ENCODE data around the gene CECR2.

CECR2 gene

DNA sequence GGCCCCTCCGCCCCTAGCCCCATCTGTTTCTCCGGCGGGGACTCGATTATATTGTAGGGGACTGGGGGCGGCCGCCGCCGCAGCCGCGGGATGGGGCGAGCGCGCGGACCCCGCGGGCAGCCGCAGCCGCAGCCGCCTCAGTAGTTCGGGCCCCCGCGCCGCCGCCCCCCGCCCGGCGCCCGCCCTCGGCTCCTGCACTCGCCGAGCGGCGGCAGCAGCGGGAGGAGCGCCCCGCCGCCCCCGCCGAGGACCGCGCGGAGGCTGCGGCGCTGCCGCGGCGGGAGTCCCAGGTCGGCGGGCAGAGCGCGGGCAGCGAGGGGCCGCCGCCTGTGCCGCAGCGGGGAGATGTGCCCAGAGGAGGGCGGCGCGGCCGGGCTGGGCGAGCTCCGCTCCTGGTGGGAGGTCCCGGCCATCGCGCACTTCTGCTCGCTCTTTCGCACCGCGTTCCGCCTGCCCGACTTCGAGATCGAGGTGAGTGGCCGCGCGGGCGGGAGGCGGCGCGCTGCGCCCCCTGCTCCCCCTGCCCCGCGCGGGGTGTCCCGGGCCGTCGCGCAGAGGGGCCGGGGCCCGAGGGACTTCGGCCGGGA, at the start of gene CECR2:
Gene CECR2, plus strand, starts transcription at position 22 of the 587 bp plus-strand sequence. Its CDS starts 324 bp downstream, at position 346.
- Histone ChIP-seq H3K27me3 (replicated peaks; ENCODE audit: control insufficient read depth, insufficient read depth, low read length) (peaks cover 73% of the 10 kb centered on the region), H3K4me3 (ENCODE audit: low read length) (peak within 1 kb of the TSS; percentile 33), H3K9ac (ENCODE audit: low read length) (no peak within 1 kb of the TSS), H3K4me1 (ENCODE audit: control insufficient read depth, insufficient read depth, low read length) (peaks cover 3% of the 10 kb centered on the region), H3K9me3 (ENCODE audit: control insufficient read depth, low read length) (no peaks in the 10 kb centered on the region), H3K36me3 (ENCODE audit: control insufficient read depth, insufficient read depth, low read length, severe bottlenecking) (no peaks in the 10 kb centered on the region)
- DNase-seq (ENCODE audit: low read depth), result peak; percentile 11

DNA sequence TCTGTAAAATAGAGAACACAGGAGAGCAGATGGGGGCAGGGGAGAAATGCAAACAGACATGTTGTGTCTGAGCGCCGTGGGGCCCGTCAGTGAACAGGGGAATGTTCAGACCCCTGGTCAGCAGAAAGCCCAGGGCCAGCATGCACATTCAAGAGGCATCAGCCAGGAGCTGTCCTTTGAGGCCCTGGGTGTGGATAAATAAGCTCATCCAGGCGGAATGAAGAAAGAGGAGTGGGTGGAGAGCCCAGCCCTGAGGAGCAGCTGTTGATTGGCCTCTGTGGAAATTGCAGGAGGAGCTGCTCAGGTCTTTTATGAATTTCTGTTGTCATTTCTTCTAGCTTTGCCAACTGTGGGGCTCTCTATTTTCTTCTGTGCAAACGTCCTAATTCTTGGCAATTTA, 49.7 kb upstream of the CECR2 start:
- no peaks in the 10 kb centered on the region for H3K4me1 ChIP-seq (ENCODE audit: control insufficient read depth, insufficient read depth, low read length)
- peaks cover 19% of the 10 kb centered on the region for H3K27me3 ChIP-seq (replicated peaks; ENCODE audit: control insufficient read depth, insufficient read depth, low read length)
- no peaks in the 10 kb centered on the region for H3K36me3 ChIP-seq (ENCODE audit: control insufficient read depth, insufficient read depth, low read length, severe bottlenecking)
- H3K4me3 ChIP-seq (ENCODE audit: low read length), result no peak overlapping the region
- DNase-seq (ENCODE audit: low read depth), result no peak
- H3K9me3 ChIP-seq (ENCODE audit: control insufficient read depth, low read length), result no peaks in the 10 kb centered on the region
- no peak overlapping the region for H3K9ac ChIP-seq (ENCODE audit: low read length)

DNA sequence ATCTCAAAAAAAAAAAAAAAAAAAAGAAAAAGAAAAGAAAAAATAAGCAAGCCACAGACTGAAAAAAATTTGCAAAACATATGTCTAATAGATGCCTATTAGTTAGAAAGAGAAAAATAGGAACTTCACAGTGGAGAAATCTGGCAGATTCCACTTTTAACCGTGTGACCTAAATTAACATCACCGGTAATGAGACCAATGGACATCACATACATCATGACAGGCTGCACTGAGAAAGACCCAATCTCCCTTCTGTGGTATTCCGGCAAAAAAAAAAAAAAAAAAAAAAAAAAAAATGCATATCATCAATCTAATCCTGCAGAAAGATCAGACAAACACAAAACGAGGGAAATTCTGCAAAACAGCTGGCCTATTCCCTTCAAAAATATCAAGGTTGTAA, 46.7 kb upstream of the CECR2 start:
- Histone ChIP-seq H3K27me3 (replicated peaks; ENCODE audit: control insufficient read depth, insufficient read depth, low read length) (peaks cover 10% of the 10 kb centered on the region), H3K36me3 (ENCODE audit: control insufficient read depth, insufficient read depth, low read length, severe bottlenecking) (no peaks in the 10 kb centered on the region), H3K9ac (ENCODE audit: low read length) (no peak overlapping the region), H3K9me3 (ENCODE audit: control insufficient read depth, low read length) (no peaks in the 10 kb centered on the region), H3K4me3 (ENCODE audit: low read length) (no peak overlapping the region), H3K4me1 (ENCODE audit: control insufficient read depth, insufficient read depth, low read length) (no peaks in the 10 kb centered on the region)
- no peak for DNase-seq (ENCODE audit: low read depth)

DNA sequence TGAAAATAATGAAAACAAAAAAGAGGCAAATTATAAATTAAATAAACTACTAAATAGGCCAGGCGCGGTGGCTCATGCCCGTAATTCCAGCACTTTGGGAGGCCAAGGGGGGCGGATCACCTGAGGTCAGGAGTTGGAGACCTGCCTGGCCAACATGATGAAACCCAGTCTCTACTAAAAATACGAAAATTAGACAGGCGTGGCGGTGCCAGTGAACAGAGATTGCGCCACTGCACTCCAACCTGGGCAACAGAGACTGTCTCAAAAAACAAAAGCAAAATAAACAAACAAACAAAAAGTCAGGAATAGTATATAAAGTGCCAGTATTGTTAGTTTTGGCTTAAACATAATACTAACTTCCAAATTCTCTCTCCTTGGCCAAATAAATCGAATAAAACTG, 37.6 kb upstream of the CECR2 start:
- Histone ChIP-seq H3K27me3 (replicated peaks; ENCODE audit: control insufficient read depth, insufficient read depth, low read length) (peaks cover 17% of the 10 kb centered on the region), H3K4me3 (ENCODE audit: low read length) (no peak overlapping the region), H3K4me1 (ENCODE audit: control insufficient read depth, insufficient read depth, low read length) (no peaks in the 10 kb centered on the region), H3K36me3 (ENCODE audit: control insufficient read depth, insufficient read depth, low read length, severe bottlenecking) (no peaks in the 10 kb centered on the region), H3K9ac (ENCODE audit: low read length) (no peak overlapping the region), H3K9me3 (ENCODE audit: control insufficient read depth, low read length) (no peaks in the 10 kb centered on the region)
- DNase-seq (ENCODE audit: low read depth), result no peak

DNA sequence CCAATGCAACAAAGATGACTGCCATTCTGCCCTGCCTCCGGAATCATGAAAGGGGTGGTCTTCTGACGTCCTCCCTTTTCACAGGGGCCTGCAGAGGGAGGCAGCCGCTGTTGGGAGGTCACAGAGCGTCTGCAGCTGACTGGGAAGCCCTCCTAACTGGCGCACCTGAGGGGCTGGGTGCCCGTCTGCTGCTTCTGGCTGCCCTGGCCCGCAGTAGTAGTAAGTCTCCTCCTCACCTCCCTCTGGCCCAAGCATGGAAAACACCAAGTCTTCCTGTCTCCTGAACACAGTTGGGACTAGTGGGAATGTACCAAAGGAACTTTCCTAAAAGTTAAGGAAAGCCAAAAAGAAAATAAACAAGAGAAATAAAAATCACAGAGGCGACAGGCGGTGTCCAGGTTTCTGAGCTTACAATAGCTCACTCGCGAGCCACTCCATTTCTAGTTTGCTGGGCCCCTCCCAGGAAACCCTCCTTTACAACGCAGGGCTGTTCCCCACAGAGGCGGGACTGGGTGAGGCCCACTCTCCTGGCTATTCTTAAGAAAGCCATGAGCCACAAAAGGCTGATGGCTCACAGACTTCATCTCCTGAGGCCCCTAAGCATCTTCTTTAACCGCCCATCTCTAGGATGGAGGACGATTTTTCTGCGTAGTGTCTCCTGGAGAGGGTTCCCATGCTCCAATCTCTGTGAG, 37.0 kb upstream of the CECR2 start:
- DNase-seq (ENCODE audit: low read depth), result no peak
- Histone ChIP-seq H3K4me1 (ENCODE audit: control insufficient read depth, insufficient read depth, low read length) (no peaks in the 10 kb centered on the region), H3K9ac (ENCODE audit: low read length) (no peak overlapping the region), H3K4me3 (ENCODE audit: low read length) (no peak overlapping the region), H3K9me3 (ENCODE audit: control insufficient read depth, low read length) (no peaks in the 10 kb centered on the region), H3K36me3 (ENCODE audit: control insufficient read depth, insufficient read depth, low read length, severe bottlenecking) (no peaks in the 10 kb centered on the region), H3K27me3 (replicated peaks; ENCODE audit: control insufficient read depth, insufficient read depth, low read length) (peaks cover 22% of the 10 kb centered on the region)

DNA sequence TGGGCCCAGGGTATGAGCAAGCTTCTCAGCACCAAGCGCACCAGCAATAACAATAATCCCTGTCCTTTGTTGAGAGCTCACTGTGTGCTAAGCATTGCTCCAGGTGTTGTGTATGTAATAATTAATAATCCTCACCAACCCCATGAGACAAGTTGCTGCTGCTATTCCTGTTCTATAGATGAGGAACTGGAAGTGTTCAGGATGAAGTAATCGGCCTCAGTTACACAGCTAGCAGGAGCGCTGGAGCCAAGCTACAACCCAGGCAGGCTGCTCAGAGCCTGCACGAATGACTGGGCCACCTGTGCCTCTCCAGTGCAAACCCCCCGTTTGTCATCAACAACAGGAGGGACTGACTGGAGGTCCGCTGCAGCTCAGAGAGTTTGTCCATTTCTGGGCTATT, 35.2 kb upstream of the CECR2 start:
- H3K27me3 ChIP-seq (replicated peaks; ENCODE audit: control insufficient read depth, insufficient read depth, low read length), result peaks cover 23% of the 10 kb centered on the region
- no peaks in the 10 kb centered on the region for H3K36me3 ChIP-seq (ENCODE audit: control insufficient read depth, insufficient read depth, low read length, severe bottlenecking)
- no peak for DNase-seq (ENCODE audit: low read depth)
- peaks cover 4% of the 10 kb centered on the region for H3K4me1 ChIP-seq (ENCODE audit: control insufficient read depth, insufficient read depth, low read length)
- no peaks in the 10 kb centered on the region for H3K9me3 ChIP-seq (ENCODE audit: control insufficient read depth, low read length)
- H3K9ac ChIP-seq (ENCODE audit: low read length), result no peak overlapping the region
- no peak overlapping the region for H3K4me3 ChIP-seq (ENCODE audit: low read length)

DNA sequence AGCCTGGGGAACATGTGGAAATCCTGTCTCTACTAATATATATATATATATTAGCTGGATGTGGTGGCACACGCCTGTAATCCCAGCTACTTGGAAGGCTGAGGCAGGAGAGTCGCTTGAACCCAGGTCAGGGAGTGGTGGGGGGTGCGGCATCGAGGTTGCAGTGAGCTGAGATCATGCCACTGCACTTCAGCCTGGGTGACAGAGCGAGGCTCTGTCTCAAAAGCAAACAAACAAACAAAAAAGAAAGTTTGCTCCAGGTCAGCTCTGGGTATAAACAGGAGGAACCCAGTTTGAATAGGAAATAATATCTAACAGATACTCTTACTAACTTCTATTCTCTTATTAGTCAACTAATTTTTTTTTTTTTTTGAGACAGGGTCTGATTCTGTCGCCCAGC, 34.3 kb upstream of the CECR2 start:
- Histone ChIP-seq H3K36me3 (ENCODE audit: control insufficient read depth, insufficient read depth, low read length, severe bottlenecking) (no peaks in the 10 kb centered on the region), H3K4me3 (ENCODE audit: low read length) (no peak overlapping the region), H3K27me3 (replicated peaks; ENCODE audit: control insufficient read depth, insufficient read depth, low read length) (peaks cover 23% of the 10 kb centered on the region), H3K9ac (ENCODE audit: low read length) (no peak overlapping the region), H3K4me1 (ENCODE audit: control insufficient read depth, insufficient read depth, low read length) (peaks cover 11% of the 10 kb centered on the region), H3K9me3 (ENCODE audit: control insufficient read depth, low read length) (no peaks in the 10 kb centered on the region)
- DNase-seq (ENCODE audit: low read depth), result no peak

DNA sequence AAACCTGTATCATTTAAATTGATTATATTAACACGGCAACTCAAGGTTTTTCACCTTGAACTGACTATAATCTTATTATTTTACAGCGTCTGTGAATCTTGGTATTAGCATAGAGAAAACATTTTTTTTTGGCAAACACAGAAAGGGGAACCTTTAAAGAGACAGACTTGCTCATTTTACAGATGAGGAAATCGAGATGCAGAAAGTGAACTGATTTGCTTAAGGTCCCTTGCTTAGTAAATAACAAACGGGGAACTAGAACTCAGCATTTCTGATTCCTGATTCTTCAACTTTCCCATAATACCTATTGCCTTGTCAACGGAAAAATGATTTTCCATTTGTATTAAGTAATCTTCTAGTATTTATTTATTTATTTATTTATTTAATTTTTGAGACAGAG, 33.2 kb upstream of the CECR2 start:
- Histone ChIP-seq H3K4me1 (ENCODE audit: control insufficient read depth, insufficient read depth, low read length) (peaks cover 11% of the 10 kb centered on the region), H3K9ac (ENCODE audit: low read length) (no peak overlapping the region), H3K36me3 (ENCODE audit: control insufficient read depth, insufficient read depth, low read length, severe bottlenecking) (no peaks in the 10 kb centered on the region), H3K27me3 (replicated peaks; ENCODE audit: control insufficient read depth, insufficient read depth, low read length) (peaks cover 23% of the 10 kb centered on the region), H3K4me3 (ENCODE audit: low read length) (no peak overlapping the region), H3K9me3 (ENCODE audit: control insufficient read depth, low read length) (no peaks in the 10 kb centered on the region)
- DNase-seq (ENCODE audit: low read depth), result no peak

DNA sequence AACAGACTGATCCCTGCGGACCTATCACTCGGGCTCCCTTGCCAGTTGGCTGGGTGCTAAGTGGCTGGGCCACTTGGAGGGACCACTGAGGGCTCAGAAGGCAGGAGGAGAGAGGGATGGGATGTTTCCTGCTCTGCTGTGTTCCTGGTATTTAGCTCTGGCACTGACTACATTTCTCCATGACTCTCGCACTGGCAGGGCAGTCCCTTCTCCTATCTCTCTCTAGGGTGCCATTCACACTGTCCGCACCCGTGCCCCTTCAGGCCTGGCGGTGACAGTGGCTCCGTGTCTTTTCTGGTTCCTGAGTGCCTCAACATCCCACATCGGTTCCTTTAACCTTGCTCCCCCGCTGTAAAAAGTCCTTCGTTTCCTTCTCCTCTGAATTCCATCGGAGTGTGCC, 31.6 kb upstream of the CECR2 start:
- Histone ChIP-seq H3K27me3 (replicated peaks; ENCODE audit: control insufficient read depth, insufficient read depth, low read length) (peaks cover 20% of the 10 kb centered on the region), H3K9me3 (ENCODE audit: control insufficient read depth, low read length) (no peaks in the 10 kb centered on the region), H3K4me1 (ENCODE audit: control insufficient read depth, insufficient read depth, low read length) (peaks cover 11% of the 10 kb centered on the region), H3K36me3 (ENCODE audit: control insufficient read depth, insufficient read depth, low read length, severe bottlenecking) (no peaks in the 10 kb centered on the region), H3K4me3 (ENCODE audit: low read length) (no peak overlapping the region), H3K9ac (ENCODE audit: low read length) (no peak overlapping the region)
- DNase-seq (ENCODE audit: low read depth), result no peak

DNA sequence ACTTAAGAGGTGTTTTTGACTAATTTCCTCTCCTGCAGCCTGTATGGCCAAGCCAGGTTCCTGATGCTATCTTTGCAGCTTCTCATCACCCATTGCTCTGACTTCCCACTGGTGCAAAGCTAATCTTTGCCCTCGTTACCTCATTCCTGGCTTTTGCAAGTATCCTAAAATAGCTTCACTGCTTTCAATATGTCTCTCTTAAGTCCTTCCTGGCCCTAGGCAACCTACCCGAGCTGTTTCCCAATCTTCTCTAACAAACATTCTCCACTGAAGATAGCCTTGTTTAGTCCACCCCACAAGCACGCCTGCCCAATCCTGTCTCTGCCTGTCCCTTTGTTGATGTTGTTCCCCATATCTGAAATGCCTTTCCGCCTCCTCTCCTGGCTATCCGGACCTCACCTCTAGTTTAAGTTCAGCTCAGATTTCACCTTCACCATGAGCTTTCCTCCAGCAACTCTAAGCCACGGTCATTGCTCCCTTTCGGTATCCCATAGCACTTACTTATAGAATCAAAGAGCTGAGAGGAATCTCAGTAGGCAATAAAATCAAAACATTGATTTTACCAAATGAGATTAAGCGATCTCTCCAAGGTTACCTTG, 30.1 kb upstream of the CECR2 start:
- H3K9me3 ChIP-seq (ENCODE audit: control insufficient read depth, low read length), result no peaks in the 10 kb centered on the region
- H3K4me1 ChIP-seq (ENCODE audit: control insufficient read depth, insufficient read depth, low read length), result peaks cover 11% of the 10 kb centered on the region
- H3K4me3 ChIP-seq (ENCODE audit: low read length), result no peak overlapping the region
- H3K27me3 ChIP-seq (replicated peaks; ENCODE audit: control insufficient read depth, insufficient read depth, low read length), result peaks cover 15% of the 10 kb centered on the region
- no peak for DNase-seq (ENCODE audit: low read depth)
- H3K36me3 ChIP-seq (ENCODE audit: control insufficient read depth, insufficient read depth, low read length, severe bottlenecking), result no peaks in the 10 kb centered on the region
- no peak overlapping the region for H3K9ac ChIP-seq (ENCODE audit: low read length)

DNA sequence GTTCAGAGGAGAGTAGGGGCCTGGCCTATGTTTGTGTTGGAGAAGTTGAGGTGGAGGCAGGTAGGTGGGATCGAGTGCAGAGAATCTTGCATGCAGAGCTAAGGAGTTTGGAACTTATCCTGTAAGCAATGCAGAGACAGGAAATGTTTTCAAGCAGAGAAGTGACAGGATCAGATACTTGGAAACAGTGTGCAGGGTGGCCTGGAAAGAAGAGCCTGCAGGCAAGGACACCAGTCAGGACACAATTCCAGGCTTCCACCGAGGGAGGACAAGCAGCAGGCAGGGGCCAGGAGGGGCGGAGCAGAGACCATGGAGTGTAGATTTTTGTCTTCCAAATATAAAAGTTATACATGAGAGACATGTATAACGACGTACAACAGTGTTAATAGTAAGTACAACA, 26.9 kb upstream of the CECR2 start:
- Histone ChIP-seq H3K9me3 (ENCODE audit: control insufficient read depth, low read length) (no peaks in the 10 kb centered on the region), H3K4me1 (ENCODE audit: control insufficient read depth, insufficient read depth, low read length) (peaks cover 11% of the 10 kb centered on the region), H3K36me3 (ENCODE audit: control insufficient read depth, insufficient read depth, low read length, severe bottlenecking) (no peaks in the 10 kb centered on the region), H3K4me3 (ENCODE audit: low read length) (no peak overlapping the region), H3K27me3 (replicated peaks; ENCODE audit: control insufficient read depth, insufficient read depth, low read length) (peaks cover 8% of the 10 kb centered on the region), H3K9ac (ENCODE audit: low read length) (no peak overlapping the region)
- DNase-seq (ENCODE audit: low read depth), result no peak

Measured in adipocyte (in vitro differentiated cells).